Astrocyte (in vitro differentiated cells and primary cell): ENCODE data around the gene RPS21. TPM values are rescaled to one million over a fixed set of nuclear protein-coding genes. Genes with fewer than 3 reads are reported as not detected.

Experiments used
- DNase-seq: peaks from one replicate; pipeline ENCODE4 v3.0.0-alpha.2; 2010; ENCODE audit warnings: low read depth
- FAIRE-seq: peaks from 2 replicates; lab custom pipeline; 2011; peaks lifted over from hg19 to GRCh38; lab: Jason Lieb, UNC
- H2AFZ ChIP-seq: 2 replicates; pipeline ENCODE4 v1.6.0; 2012; ENCODE audit warnings: low read depth, low read length, inconsistent platforms
- H3K27ac ChIP-seq: 2 replicates; pipeline ENCODE4 v1.5.1; 2011; ENCODE audit warnings: low read depth, low read length, inconsistent platforms
- H3K27me3 ChIP-seq: 2 replicates; pipeline ENCODE4 v1.6.0; 2011; ENCODE audit warnings: low read length, inconsistent platforms; ENCODE audit not compliant: insufficient read depth
- H3K36me3 ChIP-seq: 2 replicates; pipeline ENCODE4 v1.5.1; 2011; ENCODE audit warnings: low read length, inconsistent platforms; ENCODE audit not compliant: insufficient read depth
- H3K4me1 ChIP-seq: 2 replicates; pipeline ENCODE4 v1.5.1; 2011; ENCODE audit warnings: low read length, inconsistent platforms; ENCODE audit not compliant: insufficient read depth
- H3K4me2 ChIP-seq: 2 replicates; pipeline ENCODE4 v1.6.0; 2012; ENCODE audit warnings: low read length, inconsistent platforms
- H3K4me3 ChIP-seq: 2 replicates; pipeline ENCODE4 v1.5.1; 2011; ENCODE audit warnings: low read depth, mild to moderate bottlenecking, low read length, inconsistent platforms; ENCODE audit not compliant: insufficient read depth
- H3K79me2 ChIP-seq: 2 replicates; pipeline ENCODE4 v1.6.0; 2012; ENCODE audit warnings: mild to moderate bottlenecking, low read length, inconsistent platforms; ENCODE audit not compliant: insufficient read depth
- H3K9ac ChIP-seq: 2 replicates; pipeline ENCODE4 v1.6.0; 2012; ENCODE audit warnings: mild to moderate bottlenecking, low read length, inconsistent platforms
- H3K9me3 ChIP-seq: 2 replicates; pipeline ENCODE4 v1.5.1; 2012; ENCODE audit warnings: low read depth, mild to moderate bottlenecking, low read length, inconsistent platforms; ENCODE audit not compliant: insufficient read depth
- H4K20me1 ChIP-seq: 2 replicates; pipeline ENCODE4 v1.6.0; 2012; ENCODE audit warnings: low read length, inconsistent platforms; ENCODE audit not compliant: insufficient read depth
- H3K27ac Mint-ChIP-seq: one replicate; pipeline ENCODE4 v1.8.0; 2021; ENCODE audit warnings: mild to moderate bottlenecking, mixed read lengths; ENCODE audit not compliant: unreplicated experiment
- H3K27me3 Mint-ChIP-seq: one replicate; pipeline ENCODE4 v1.8.0; 2021; ENCODE audit warnings: low read depth, mixed read lengths; ENCODE audit not compliant: unreplicated experiment
- H3K36me3 Mint-ChIP-seq: one replicate; pipeline ENCODE4 v1.8.0; 2021; ENCODE audit warnings: low read depth, mixed read lengths; ENCODE audit not compliant: unreplicated experiment
- H3K4me1 Mint-ChIP-seq: one replicate; pipeline ENCODE4 v1.8.0; 2021; ENCODE audit warnings: low read depth, mixed read lengths; ENCODE audit not compliant: unreplicated experiment
- H3K4me3 Mint-ChIP-seq: one replicate; pipeline ENCODE4 v1.8.0; 2021; ENCODE audit warnings: mild to moderate bottlenecking, moderate library complexity, mixed read lengths; ENCODE audit not compliant: unreplicated experiment
- H3K9me3 Mint-ChIP-seq: one replicate; pipeline ENCODE4 v1.8.0; 2021; ENCODE audit warnings: mild to moderate bottlenecking, mixed read lengths; ENCODE audit not compliant: unreplicated experiment
- CTCF ChIP-seq: IDR thresholded peaks from 2 replicates; pipeline ENCODE4 v1.5.1; 2011; ENCODE audit warnings: low read depth, mild to moderate bottlenecking, inconsistent platforms, low read length, moderate library complexity; ENCODE audit not compliant: insufficient read depth
- EZH2 ChIP-seq: IDR thresholded peaks from 2 replicates; pipeline ENCODE4 v1.6.1; 2012; ENCODE audit warnings: mild to moderate bottlenecking, low read length, inconsistent platforms; ENCODE audit not compliant: insufficient read depth
- total RNA-seq: library from RNA; stranded (reverse); gene quantifications from 2 replicates; pipeline ENCODE4 v1.2.1, GENCODE V29; 2021

The RPS21 gene
- total RNA-seq, 1 donor from 2014 or later: 1,251 TPM

- Histone ChIP-seq H3K79me2 (peaks cover 5% of the 10 kb centered on the region), H3K27ac (no peak overlapping the region), H3K4me1 (peaks cover 33% of the 10 kb centered on the region), H2AFZ (no peak overlapping the region), H3K9ac (no peak overlapping the region), H3K36me3 (peaks cover 2% of the 10 kb centered on the region), H3K9me3 (no peaks in the 10 kb centered on the region), H3K27me3 (peaks cover 3% of the 10 kb centered on the region), H3K4me2 (no peak overlapping the region), H3K4me3 (no peak overlapping the region), H4K20me1 (peaks cover 29% of the 10 kb centered on the region)
- H3K4me3 Mint-ChIP-seq: no peak overlapping the region
- DNase-seq: no peak
- no peaks in the 10 kb centered on the region for H3K27me3 Mint-ChIP-seq
- H3K9me3 Mint-ChIP-seq: peaks cover 2% of the 10 kb centered on the region
- H3K27ac Mint-ChIP-seq: peak overlapping the region; percentile 47
- no peak for FAIRE-seq
- TF ChIP-seq CTCF (no peak), EZH2 (no peak)
- H3K36me3 Mint-ChIP-seq: peaks cover 6% of the 10 kb centered on the region
- peaks cover 31% of the 10 kb centered on the region for H3K4me1 Mint-ChIP-seq
Measured at GRCh38 chr20:62377615-62378178, 9.2 kb upstream of the RPS21 start.

- no peak overlapping the region for H3K27ac Mint-ChIP-seq
- no peak for DNase-seq
Measured at GRCh38 chr20:62378215-62378614, 8.7 kb upstream of the RPS21 start.

More at GRCh38 chr20:62378215-62378614, 8.7 kb upstream of the RPS21 start:
- no peak for TF ChIP-seq EZH2
- TF ChIP-seq CTCF: no peak
- Histone ChIP-seq H4K20me1 (peaks cover 29% of the 10 kb centered on the region), H2AFZ (no peak overlapping the region), H3K4me1 (peaks cover 33% of the 10 kb centered on the region), H3K36me3 (peaks cover 2% of the 10 kb centered on the region), H3K4me3 (no peak overlapping the region), H3K9ac (no peak overlapping the region), H3K4me2 (no peak overlapping the region), H3K9me3 (no peaks in the 10 kb centered on the region), H3K27me3 (peaks cover 3% of the 10 kb centered on the region), H3K27ac (no peak overlapping the region), H3K79me2 (peaks cover 5% of the 10 kb centered on the region)
- no peak for FAIRE-seq
- Mint-ChIP-seq H3K4me3 (no peak overlapping the region), H3K9me3 (peaks cover 2% of the 10 kb centered on the region), H3K36me3 (peaks cover 6% of the 10 kb centered on the region), H3K4me1 (peaks cover 26% of the 10 kb centered on the region), H3K27me3 (no peaks in the 10 kb centered on the region)
